Vagina (tissue), 2 donors: ENCODE measurements around the gene PPP1R13B. TPM values are rescaled to one million over a fixed set of nuclear protein-coding genes. Genes with fewer than 3 reads are reported as not detected.

ENCODE experiments used
- DNase-seq, 2 donors: peaks; one replicate each; pipeline ENCODE4 v3.0.0-alpha.2; 2017; ENCODE audit errors: extremely low spot score in 2 of 2
- H3K27ac ChIP-seq: fragments of 200-600 bp; sonication (generic); one replicate; pipeline ENCODE4 v1.5.1; 2019
- H3K27me3 ChIP-seq: fragments of 200-600 bp; sonication (generic); one replicate; pipeline ENCODE4 v1.5.1; 2019
- H3K36me3 ChIP-seq, 2 donors: fragments of 200-600 bp; sonication (generic); one replicate each; pipeline ENCODE4 v1.5.1; 2017 to 2019
- H3K4me1 ChIP-seq: fragments of 200-600 bp; sonication (generic); one replicate; pipeline ENCODE4 v1.5.1; 2019
- H3K4me3 ChIP-seq, 2 donors: fragments of 200-600 bp; sonication (generic); 1 replicate in 1 of 2; 2 replicates in 1 of 2; pipeline ENCODE4 v1.5.1; 2016 to 2019
- H3K9me3 ChIP-seq: fragments of 200-600 bp; sonication (generic); one replicate; pipeline ENCODE4 v1.5.1; 2019
- POLR2A ChIP-seq, 2 donors: fragments of 450-650 bp; IDR thresholded peaks; one replicate each; pipeline ENCODE4 v1.6.1; 2017; ENCODE audit warnings: antibody characterized with exemption in 2 of 2, mild to moderate bottlenecking in 2 of 2, moderate library complexity in 2 of 2
- POLR2AphosphoS5 ChIP-seq, 2 donors: sonication (generic); formaldehyde crosslinking; IDR thresholded peaks; one replicate each; pipeline ENCODE4 v1.9.0; 2017; ENCODE audit warnings: antibody characterized with exemption in 2 of 2, mild to moderate bottlenecking in 2 of 2, low read depth in 1 of 2; ENCODE audit not compliant: insufficient read depth in 1 of 2
- intact Hi-C: fragments of 100-400 bp; cut with DNase I; formaldehyde crosslinking; loops from one replicate; pipeline ENCODE4 v1.15.1; 2023
- total RNA-seq: library from RNA; depleted of rRNA; stranded (reverse); fragments of >200 nt; gene quantifications from one replicate; pipeline ENCODE4 v1.2.3, GENCODE V29; 2016
- TF ChIP-seq, protein P1 (sequence below), 3 experiments: fragments of 450-650 bp in 2 of 3; fragments of 200-600 bp in 1 of 3; sonication (generic) in 1 of 3; IDR thresholded peaks; one replicate each; pipeline ENCODE4 v1.5.1; 2017 to 2019; ENCODE audit warnings: antibody characterized with exemption in 3 of 3, mild to moderate bottlenecking in 2 of 3, moderate library complexity in 2 of 3

PPP1R13B gene
- total RNA-seq, 1 donor from 2014 or later = 34.1 TPM

DNA sequence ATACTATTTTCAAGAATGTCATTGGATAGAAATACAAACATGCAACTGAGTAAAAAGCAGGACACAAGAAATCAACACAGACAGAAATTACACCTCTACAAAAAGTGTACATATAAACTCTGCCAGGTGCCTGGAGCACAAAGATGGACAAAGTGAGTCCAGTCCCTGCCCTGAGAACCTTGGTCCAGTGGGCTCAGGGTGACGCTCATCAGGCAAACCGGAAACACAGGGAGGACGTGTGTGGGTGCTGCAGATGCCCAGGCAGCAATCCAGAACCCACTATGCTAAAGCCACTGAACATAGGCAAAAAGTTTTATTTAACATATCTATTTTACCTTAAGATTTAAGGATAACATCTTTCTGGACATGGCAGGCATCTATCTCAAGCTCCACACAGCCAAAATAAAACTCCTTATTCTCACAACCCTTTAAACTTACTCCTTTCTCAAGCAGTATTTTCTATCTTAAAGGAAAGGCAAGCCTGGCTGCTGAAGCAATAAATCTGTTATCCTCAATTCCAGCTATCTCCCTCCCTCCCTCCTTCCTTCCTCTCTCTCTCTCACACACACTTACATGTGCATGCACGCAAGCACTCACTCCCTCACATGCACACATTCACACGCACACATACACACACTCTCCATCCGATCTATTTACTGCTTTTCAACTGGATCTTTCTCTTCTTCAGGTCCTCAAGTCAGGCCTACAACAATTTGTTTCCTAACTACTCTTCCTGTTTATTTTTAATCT is 10.2 kb downstream of the PPP1R13B start:
- DNase-seq = no peak
- Histone ChIP-seq H3K9me3 (no peaks in the 10 kb centered on the region), H3K4me3 (no peak overlapping the region), H3K4me1 (no peaks in the 10 kb centered on the region), H3K27ac (no peak overlapping the region), H3K27me3 (no peaks in the 10 kb centered on the region), H3K36me3 (no peaks in the 10 kb centered on the region)
- TF ChIP-seq, protein P1, sequence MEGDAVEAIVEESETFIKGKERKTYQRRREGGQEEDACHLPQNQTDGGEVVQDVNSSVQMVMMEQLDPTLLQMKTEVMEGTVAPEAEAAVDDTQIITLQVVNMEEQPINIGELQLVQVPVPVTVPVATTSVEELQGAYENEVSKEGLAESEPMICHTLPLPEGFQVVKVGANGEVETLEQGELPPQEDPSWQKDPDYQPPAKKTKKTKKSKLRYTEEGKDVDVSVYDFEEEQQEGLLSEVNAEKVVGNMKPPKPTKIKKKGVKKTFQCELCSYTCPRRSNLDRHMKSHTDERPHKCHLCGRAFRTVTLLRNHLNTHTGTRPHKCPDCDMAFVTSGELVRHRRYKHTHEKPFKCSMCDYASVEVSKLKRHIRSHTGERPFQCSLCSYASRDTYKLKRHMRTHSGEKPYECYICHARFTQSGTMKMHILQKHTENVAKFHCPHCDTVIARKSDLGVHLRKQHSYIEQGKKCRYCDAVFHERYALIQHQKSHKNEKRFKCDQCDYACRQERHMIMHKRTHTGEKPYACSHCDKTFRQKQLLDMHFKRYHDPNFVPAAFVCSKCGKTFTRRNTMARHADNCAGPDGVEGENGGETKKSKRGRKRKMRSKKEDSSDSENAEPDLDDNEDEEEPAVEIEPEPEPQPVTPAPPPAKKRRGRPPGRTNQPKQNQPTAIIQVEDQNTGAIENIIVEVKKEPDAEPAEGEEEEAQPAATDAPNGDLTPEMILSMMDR (IDR thresholded peaks at IDR 0.05) = no peak
- TF ChIP-seq POLR2A (IDR thresholded peaks at IDR 0.05) = no peak
- TF ChIP-seq POLR2AphosphoS5 (IDR thresholded peaks at IDR 0.05; ENCODE audit: insufficient read depth in 1 of 2, low read depth in 1 of 2) = no peak
- intact Hi-C loops = no loop called here

DNA sequence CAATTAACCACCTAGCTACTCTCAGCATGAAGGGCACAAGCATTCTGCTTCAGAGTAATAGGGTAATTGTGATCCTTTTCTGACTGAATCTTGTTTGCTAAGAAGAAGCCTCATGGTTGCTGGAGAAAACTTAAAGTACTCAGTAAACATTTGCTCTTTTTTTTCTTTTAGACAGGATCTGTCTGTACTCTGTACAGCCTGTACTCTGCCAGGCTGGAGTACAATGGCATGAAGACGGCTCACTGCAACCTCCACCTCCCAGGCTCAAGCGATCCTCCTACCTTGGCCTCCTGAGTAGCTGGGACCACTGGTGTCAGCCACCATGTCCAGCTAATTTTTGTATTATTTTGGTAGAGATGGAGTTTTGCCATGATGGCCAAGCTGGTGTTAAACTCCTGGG is 12.4 kb downstream of the PPP1R13B start:
- H3K27ac ChIP-seq = no peak overlapping the region
- no peak for DNase-seq
- H3K4me1 ChIP-seq = no peaks in the 10 kb centered on the region
- intact Hi-C loops = no loop called here
- no peak overlapping the region for H3K4me3 ChIP-seq
- H3K9me3 ChIP-seq = no peaks in the 10 kb centered on the region
- H3K27me3 ChIP-seq = no peaks in the 10 kb centered on the region
- no peak for TF ChIP-seq POLR2A (IDR thresholded peaks at IDR 0.05)
- TF ChIP-seq POLR2AphosphoS5 (IDR thresholded peaks at IDR 0.05; ENCODE audit: insufficient read depth in 1 of 2, low read depth in 1 of 2) = no peak
- TF ChIP-seq, protein P1 (IDR thresholded peaks at IDR 0.05) = no peak
- H3K36me3 ChIP-seq = no peaks in the 10 kb centered on the region

DNA sequence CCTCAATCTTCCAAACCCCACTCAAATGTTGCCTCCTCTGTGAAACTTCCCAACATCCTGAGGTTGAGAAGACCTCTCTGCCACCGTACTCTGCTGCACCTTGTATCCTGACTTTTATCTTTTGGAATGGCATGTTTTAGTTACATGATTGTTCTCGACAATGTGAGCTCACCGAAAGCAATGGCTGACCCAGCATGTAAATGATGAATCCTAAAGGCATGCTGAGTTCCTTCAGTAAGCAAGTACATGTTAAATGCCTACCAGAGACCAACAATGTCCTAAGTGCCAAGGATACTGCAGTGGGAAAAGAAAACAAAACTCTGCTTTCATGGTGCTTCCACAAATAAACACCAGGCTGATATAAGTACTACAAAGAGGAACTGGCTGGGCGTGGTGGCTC is 13.7 kb downstream of the PPP1R13B start:
- intact Hi-C loops = no loop called here
- DNase-seq = no peak
- H3K27me3 ChIP-seq = no peaks in the 10 kb centered on the region
- H3K4me1 ChIP-seq = no peaks in the 10 kb centered on the region
- no peaks in the 10 kb centered on the region for H3K36me3 ChIP-seq
- TF ChIP-seq, protein P1 (IDR thresholded peaks at IDR 0.05) = no peak
- TF ChIP-seq POLR2A (IDR thresholded peaks at IDR 0.05) (no peak), POLR2AphosphoS5 (IDR thresholded peaks at IDR 0.05; ENCODE audit: insufficient read depth in 1 of 2, low read depth in 1 of 2) (no peak)
- no peaks in the 10 kb centered on the region for H3K9me3 ChIP-seq
- no peak overlapping the region for H3K27ac ChIP-seq
- no peak overlapping the region for H3K4me3 ChIP-seq

DNA sequence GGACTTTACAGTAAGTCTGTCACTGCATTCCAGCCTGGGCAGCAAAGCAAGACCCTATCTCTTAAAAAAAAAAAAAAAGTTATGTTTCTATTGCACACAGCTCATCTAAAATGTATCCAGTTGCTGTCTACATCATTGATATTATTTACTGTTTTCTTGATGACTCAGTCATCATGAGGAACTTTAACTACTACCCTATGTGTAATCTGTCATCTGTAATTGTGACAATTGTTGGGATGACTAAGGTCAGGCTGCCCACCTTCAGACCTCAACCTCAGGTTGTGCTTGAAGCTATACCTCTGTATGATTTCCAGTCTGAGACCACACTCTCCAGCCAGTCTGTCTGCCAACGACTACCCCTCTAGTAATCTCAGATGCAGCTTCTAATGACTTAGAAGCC is 15.3 kb downstream of the PPP1R13B start:
- Histone ChIP-seq H3K4me1 (no peaks in the 10 kb centered on the region), H3K9me3 (no peaks in the 10 kb centered on the region), H3K27ac (no peak overlapping the region), H3K36me3 (no peaks in the 10 kb centered on the region), H3K4me3 (no peak overlapping the region), H3K27me3 (no peaks in the 10 kb centered on the region)
- TF ChIP-seq POLR2A (IDR thresholded peaks at IDR 0.05) (no peak), POLR2AphosphoS5 (IDR thresholded peaks at IDR 0.05; ENCODE audit: insufficient read depth in 1 of 2, low read depth in 1 of 2) (no peak)
- TF ChIP-seq, protein P1 (IDR thresholded peaks at IDR 0.05) = no peak
- no peak for DNase-seq
- intact Hi-C loops = no loop called here

DNA sequence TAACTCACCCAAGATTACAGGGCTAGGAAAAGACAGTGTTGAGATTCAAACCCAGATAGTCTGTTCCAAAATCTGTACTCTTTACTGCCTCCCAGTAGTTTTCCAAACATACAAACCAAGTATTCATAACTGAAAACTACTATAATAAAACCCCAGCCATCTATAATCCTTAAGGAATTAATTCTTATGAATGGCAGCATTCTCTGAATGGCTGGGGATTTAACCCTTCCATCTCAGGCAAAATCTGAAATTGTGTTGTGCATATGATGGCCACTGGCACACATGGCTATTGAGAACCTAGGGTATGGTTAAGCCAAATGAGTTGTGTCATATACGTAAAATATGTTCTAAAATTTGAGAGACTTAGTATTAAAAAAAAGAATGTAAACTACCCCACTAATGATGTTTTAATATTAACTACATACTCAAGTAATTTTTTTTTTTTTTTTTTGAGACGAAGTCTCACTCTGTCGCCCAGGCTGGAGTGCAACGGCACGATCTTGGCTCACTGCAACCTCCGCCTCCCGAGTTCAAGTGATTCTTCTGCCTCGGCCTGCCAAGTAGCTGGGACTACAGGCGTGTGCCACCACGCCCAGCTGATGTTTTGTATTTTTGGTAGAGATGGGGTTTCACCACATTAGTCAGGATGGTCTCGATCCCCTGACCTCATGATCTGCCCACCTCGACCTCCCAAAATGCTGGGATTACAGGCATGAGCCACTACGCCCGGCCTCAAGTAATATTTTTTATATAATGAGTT is 16.7 kb downstream of the PPP1R13B start:
- no peak for DNase-seq
- TF ChIP-seq, protein P1 (IDR thresholded peaks at IDR 0.05) = no peak
- TF ChIP-seq POLR2A (IDR thresholded peaks at IDR 0.05) (no peak), POLR2AphosphoS5 (IDR thresholded peaks at IDR 0.05; ENCODE audit: insufficient read depth in 1 of 2, low read depth in 1 of 2) (no peak)
- H3K9me3 ChIP-seq = no peaks in the 10 kb centered on the region
- H3K4me1 ChIP-seq = no peaks in the 10 kb centered on the region
- H3K27me3 ChIP-seq = no peaks in the 10 kb centered on the region
- no peaks in the 10 kb centered on the region for H3K36me3 ChIP-seq
- intact Hi-C loops = no loop called here
- H3K27ac ChIP-seq = no peak overlapping the region
- no peak overlapping the region for H3K4me3 ChIP-seq
